NCI-H1417 treated with DMSO at 0.1 percent for 48 hours (cell line): ENCODE data around the gene PRKCSH.

Source experiments
- DNase-seq: peaks from one replicate; lab custom pipeline; 2025; lab: John Stamatoyannopoulos, UW

The PRKCSH gene

DNA sequence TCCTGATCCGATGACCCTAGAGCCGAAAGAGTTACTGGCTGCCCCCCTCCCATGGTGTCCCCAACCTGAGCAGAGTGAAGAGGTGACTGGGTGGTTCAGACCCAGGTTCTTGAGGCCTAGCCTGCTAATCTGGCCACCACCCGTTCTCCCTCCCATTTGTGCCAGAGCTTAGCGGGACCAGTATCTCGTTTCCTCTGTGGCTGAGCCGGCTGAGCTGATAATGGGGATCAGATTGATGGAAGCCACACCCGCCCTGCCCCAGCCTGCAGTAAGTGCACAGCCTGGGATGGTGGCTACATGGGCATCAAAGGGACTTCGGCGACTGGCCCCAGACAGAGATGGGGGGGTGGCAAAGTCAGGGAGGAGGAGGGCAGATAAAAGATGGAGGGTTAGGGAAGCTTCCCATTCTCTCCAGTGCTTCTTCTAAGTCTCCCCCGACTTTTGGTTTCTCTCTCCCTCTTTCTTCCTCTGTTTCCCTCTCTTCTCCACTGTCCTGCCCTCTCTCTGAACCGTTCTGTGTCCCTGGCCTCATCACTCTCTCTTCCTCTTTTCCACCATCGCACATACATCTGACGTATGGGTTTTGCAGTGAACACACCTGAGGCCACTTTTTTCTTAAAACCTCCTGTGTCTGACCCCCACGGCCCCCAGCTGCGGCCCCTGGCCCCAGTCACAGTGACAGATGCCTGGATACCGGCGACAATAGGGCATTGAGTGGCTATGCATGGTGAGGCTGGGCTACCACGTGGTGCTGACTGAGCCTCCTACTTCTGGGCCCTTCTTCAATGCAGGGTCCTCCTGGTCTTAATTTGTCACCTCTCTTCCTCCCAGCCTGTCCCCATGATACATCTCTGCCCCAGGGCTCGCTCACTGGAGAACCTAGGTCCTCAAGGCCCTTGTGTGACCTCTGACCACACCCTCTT, 43.0 kb downstream of the PRKCSH start:
- no peak for DNase-seq

GRCh38 chr19:11479090-11479897, 43.9 kb downstream of the PRKCSH start:
- peak; percentile 34 for DNase-seq

DNA sequence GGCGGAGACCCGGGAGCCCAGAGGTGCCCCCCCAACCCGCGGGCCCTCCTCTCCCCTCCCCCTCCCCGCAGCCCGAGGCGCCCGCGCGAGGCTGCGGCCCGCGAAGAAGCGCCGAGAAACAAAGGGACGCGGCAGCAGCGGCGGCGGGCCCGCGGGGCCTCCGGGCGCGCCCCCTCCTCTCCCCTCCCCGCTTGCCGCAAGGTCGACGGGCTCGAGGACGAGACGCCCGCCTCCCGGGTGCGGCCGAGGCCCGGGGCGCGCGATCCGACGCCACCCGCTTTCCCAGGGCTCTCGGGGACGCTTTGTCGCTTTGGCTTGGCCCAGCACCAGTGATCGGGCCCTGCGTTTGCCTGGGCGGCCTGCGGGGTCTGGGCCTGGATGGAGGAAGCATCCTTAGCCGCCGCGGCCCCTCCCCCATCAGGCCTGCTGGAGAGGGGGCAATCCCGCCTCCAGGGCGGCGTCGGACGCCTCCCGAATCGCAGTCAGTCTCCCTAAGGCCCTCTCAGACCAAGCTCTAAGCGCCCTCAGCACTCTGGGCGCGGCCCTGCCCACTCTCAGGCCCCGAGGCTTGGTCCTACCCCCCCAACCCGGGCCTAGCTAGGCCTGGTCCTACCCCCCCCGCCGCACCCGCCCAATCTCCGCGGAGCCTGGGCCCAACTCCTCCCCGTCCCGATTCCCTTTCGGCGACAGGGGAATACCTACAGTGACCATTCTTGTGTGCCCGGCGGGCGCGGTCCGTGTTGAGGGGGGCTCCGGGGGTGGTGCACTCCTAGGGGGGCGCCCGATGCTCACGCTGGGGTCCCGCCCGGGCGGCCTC, 44.7 kb downstream of the PRKCSH start:
- no peak for DNase-seq

DNA sequence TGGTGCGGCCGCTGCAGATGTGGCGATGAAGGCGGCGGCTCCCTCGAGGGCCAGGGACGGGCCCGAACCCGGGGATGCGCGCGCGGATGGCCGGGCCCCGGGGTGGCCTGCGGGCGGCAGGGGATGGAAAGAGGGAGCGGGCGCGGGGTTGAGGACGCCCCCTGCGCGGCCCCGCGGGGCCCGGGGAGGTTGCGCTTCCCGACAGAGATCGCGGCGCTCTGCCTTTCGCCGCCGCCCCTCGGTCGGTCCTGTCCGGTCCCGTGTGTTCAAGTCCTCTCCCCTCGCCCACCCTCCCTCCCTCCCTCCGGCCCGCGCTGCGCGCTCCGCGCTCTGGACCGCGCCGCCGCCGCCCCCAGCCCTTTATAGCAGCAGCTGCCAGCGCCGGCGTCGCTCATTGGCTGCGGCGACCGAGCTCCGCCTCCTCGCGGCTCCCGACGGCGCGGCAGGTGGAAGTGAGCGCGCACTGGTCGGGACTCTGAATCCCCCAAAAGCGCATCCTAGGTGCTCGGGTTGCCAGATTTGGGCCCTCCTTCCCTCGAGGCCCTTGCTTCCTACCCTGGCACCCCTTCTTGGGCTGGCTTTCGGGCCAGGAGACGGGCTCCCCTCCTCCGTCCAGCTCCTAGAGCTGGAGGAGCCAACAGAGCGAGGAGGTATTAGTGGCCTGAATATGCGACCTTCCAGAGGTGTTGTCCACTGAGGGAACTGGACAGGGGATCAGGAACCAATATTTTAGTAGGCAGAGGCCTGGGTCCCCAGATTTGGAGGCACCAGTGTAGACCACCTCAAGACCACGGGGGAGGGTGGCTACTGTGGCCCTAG, 45.5 kb downstream of the PRKCSH start, which contains the start of gene ELAVL3:
Gene ELAVL3, minus strand, starts transcription at position 332 of the 819 bp plus-strand sequence. CDS start 438 bp downstream, outside the sequence.
- no peak for DNase-seq

DNA sequence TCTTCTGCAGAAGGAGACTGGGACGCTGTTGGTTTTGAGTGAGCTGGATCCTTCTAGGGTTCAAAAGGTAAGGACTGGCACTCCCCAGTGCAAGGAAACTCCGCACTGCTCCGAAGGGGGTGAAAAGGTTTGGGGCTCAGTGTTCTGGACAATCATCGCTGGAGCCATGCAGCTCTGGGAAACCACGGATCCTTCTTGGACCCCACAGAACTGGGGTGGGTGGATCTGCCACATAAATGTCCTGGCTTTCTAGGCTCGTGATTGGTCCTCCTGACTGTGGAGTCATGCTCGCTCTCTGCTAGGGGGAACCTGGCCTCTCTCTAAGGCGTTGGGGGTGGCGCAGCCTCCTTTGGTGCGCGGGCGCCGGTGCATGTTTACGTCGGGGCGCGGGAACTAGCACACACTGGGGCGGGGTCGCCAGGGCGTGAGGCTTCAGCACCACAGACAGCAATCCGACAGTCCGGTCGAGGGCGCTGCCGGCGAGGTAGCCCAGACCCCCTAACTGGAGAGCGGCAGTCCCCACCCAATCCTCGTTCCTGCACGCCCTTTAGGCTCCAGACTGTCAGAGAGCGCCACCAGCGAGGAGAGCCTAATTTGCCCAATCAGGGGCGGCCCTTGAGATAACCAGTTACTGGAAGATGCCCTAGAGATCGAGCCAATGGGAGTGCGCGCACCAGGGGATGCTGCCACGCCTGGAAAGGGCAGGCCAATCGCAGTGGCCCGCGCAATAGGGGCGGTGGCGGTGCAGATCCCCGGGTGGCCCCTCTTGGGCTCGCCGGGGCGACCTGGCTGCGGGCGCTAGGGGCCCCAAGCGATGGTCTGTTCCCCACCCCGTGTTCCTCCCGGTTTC, 46.3 kb downstream of the PRKCSH start:
- DNase-seq = peak; percentile 92

- peak; percentile 52 for DNase-seq
Measured at GRCh38 chr19:11482384-11483050, 47.1 kb downstream of the PRKCSH start.

- DNase-seq = no peak
Measured at GRCh38 chr19:11483366-11484111, 48.1 kb downstream of the PRKCSH start.

GRCh38 chr19:11485245-11485837, 49.9 kb downstream of the PRKCSH start:
- no peak for DNase-seq

DNA sequence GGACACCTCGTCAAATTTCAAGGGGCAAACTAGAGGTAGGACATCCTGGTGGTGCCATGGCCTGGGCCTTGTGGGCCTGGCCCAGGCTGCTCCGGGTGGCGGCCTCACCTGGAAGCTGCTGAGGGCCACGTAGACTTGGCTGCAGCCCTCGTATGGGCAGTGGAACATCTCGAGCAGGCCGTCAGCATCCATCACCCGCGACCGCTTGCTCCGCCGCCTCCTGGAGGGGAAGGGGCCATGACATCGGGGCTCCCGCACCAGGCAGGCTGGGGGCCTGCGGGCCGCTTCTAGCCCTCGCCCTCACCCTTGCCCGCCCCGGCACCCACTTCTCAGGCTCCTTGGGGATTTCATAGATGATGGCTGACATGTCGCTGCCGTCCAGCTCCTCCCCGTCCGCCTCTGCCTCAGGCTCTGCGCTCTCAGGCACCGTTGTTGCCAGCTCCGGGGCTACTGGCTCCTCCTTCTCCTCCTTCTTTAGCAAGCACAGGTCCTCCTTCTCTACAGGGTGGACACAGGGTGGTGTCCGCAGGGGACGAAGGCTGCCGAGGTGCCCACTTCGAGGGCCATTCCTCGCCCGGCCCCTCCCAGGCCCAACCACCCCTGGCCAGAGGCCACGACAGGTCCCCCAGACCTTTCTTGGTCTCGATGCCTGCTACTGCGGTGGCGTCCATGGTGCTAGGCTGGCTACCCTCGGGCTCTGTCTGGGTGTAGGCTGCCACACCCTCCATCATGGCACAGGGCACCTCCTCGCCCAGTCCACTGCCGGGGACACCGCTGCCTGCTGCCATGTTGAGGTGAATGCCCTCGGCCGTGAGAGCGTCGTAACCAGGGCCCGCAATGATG, 51.4 kb downstream of the PRKCSH start:
- DNase-seq = no peak

DNA sequence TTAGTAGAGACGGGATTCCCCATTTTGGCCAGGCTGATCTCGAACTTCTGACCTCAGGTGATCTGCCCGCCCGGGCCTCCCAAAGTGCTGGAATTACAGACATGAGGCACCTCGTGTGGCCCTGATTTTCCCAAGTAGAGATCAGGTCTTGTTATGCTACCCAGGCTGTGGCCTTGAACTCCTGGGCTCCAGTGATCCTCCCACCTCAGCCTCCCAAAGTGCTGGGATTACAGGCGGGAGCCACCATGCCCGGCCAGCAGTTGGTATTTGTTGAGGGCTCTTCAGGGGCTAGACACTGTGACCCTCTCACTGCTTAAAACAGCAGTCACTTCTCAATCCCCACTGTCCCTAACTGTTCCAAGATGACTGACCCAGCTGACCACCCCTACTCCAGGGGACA, 53.9 kb downstream of the PRKCSH start:
- no peak for DNase-seq

DNA sequence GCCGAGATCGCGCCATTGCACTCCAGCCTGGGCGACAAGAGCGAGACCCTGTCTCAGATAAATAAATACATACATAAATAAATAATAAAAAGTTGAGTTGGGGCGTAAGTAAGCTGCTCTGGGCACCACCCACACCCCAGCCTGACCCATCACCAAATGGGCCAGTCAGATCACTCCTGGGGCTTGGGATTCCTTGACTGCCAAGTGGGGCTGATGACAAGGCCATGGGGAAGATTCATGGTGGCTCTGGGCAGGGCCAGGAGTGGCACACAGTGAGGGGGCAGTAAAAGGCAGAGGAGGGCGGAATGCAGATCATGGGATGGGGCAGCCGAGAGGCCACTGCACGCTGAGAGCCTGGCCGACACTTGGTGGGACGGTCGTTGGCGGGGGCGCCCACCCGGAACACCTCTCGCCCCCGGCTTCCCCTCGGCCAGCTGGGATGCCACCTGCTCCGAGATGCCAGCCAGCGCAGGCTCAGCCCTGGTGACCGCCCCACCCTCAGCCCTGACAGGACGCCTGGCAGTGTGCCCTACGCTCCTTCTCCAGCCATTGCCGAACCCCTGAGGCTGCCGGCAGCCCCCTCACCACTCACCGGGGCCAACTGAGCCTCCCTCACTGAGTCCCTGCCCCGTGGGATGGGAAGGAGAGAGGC, 59.3 kb downstream of the PRKCSH start:
- DNase-seq = no peak

GRCh38 chr19:11495481-11495880, 60.0 kb downstream of the PRKCSH start:
- DNase-seq = no peak

DNA sequence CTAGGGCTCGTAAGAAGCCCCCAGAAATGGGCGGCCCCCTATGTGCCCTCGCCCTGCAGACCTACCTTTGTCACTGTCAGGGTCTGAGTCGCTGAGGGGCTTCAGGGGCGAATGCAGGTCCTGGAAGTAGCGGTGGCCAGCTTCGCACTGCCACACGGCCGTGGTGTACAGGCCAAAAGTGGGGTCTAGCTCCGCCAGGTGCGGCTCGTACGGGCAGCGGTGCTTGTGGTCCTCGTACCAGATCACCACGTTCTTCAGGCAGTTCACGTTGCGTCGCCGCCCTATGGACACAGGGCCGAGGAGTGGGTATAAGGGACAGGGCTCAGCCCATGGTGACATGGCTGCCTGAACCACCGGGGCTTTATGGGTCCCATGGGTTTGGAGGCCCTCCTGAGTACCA, 60.5 kb downstream of the PRKCSH start:
- DNase-seq = no peak

DNA sequence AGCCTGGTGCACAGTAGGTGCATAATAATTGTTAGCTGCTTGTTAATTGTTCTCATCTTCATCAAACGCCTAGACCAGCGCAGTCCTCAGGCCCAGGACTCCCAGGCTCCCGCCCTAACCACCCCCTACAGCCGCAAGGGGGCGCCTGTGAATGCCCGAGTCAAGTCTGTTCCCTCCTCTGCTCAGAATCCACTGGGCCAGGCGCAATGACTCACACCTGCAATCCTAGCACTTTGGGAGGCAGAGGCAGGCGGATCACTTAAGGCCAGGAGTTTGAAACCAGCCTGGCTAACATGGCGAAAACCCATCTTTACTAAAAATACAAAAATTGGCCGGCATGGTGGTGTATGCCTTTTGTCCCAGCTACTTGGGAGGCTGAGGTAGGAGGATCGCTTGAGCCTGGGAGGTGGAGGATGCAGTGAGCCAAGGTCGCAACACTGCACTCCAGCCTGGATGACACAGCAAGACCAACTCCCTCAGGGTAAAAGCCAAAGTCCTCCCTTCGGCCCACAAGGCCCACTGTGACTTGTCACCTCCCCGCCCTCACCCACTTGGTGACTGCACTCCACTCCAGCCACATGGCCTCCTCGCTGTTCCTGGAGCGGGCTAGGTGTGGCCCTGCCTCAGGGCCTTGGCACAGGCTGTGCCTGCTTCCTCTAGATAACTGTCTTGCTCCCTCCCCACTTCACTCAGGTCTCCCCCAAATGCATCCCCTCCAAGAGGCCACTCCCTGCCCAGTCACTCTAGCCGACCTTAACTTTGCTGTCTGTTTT, 61.1 kb downstream of the PRKCSH start:
- no peak for DNase-seq

DNA sequence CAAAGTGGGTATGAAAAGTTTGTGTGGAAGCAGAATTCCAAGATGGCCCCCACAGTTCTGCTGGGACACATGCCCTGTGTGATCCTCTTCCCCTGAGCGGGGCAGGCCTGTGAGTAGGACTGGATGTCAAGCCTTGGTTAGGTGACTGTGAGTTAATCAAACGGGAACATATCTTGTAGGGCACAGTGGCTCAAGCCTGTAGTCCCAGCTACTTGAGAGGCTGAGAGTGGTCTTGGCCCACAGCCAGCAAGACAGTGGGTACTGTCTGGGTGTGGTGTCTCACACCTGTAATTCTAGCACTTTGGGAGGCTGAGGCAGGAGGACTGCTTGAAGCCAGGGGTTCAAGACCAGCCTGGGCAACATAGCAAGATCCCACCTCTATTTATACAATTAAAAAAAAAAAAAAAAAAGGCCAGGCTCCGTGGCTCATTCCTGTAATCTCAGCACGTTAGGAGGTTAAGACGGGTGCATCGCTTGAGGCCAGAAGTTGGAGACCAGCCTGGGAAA, 63.8 kb downstream of the PRKCSH start:
- no peak for DNase-seq

DNA sequence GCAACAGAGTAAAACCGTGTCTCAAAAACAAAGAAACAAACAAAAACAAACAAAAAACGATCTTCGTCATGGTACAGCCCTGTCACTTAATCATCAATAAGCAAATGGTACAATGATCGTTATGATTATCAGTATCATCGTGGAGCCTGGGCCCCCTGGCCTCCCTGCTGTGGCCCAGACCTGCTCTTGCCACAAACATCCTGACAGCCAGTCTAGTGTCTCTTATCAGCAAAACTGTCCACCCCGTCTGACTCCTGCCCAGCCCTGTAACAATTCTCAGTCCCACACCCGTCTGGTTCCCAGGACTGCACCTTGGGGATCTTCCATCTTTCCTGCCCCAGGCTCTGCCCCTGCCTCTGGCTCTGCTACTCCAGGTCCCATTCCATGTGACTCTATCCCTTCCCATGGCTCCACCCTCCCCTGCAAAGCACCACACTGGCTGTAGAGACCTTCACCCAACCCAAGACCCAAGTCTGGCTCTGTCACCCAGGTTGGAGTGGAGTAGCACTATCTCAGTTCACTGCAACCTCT, 64.5 kb downstream of the PRKCSH start:
- no peak for DNase-seq
